EL (cell line): Measurements from ENCODE around the gene DOCK10.

Source experiments
- DNase-seq: peaks from one replicate; pipeline ENCODE4 v3.0.0-alpha.2; 2016

Gene DOCK10

GRCh38 chr2:224816816-224817215 lies 225.5 kb downstream of the DOCK10 start:
- DNase-seq = peak; percentile 86

DNA sequence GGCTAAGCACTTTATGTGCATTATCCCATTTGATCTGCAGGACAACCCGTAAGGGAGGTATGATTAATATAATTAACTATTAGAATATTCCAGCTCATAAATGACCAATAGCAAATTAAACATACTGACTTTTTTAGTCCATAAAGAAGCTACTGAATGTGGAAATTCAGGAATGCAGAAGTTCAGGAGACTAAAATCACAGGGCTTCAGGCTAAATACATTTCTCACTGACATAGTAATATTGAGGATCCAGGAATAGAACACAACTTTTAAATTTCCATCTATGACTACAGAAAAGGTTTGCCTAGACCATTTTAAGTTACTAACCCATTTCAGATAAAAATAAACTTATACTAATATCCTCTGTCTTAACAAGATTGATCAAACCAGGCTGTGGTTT lies 228.7 kb downstream of the DOCK10 start:
- DNase-seq = no peak

- DNase-seq = no peak
Measured at GRCh38 chr2:224807153-224807964, 234.9 kb downstream of the DOCK10 start.

DNA sequence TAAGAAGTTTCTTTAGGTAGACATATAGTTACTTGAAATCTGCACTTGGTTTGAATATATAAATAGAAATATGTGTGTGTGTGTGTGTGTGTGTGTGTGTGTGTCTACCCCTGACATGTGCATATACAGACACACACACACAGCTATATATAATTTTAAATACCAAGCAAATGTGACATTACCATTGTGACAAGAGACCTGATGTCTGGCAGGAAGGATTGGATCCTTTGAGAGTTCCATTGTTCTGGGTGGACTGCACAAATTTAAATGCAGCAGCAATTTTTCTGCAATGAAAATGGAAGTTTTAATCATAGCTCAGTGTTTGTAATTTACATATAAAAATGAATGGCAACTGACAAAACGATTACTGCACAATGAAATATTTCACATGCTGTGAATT lies 238.3 kb downstream of the DOCK10 start:
- DNase-seq = no peak

DNA sequence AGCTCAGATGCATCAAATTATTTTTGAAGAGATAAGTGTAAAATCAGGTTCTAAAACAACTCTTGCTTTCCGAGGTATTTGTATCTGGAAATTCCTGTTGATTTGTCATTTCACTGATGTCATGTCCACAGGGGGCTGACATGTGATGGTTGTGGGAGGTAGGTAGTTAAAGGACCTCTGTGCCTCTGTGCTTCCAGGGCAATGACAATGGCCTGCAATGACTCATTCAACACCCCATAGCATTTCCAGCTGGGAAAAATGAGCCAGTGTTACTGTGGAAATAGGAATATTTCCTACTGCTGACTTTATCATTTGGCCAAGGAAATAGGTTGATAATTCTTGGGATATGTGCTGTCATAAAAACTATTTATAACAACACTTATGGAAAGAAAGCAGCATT lies 239.9 kb downstream of the DOCK10 start:
- peak; percentile 62 for DNase-seq

- DNase-seq = no peak
Measured at GRCh38 chr2:224801360-224801759, 240.9 kb downstream of the DOCK10 start.

DNA sequence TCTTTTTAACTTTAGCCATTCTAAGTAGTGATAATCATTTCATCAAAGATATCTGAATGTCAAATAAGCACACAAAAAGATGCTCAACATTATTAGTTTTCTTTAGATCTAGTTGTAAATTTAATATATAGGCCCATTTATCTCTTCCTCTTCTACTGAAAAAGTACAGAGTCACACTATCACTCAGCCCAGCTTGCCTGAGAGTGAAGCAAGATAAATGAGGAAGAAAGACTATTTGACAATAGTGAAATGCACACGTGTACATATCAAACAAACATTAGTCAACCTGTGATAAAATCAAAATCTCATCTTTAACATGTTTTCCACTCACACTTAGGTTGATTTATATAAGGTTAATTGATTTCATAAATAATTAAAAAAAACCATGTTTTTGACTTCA lies 242.6 kb downstream of the DOCK10 start:
- no peak for DNase-seq

DNA sequence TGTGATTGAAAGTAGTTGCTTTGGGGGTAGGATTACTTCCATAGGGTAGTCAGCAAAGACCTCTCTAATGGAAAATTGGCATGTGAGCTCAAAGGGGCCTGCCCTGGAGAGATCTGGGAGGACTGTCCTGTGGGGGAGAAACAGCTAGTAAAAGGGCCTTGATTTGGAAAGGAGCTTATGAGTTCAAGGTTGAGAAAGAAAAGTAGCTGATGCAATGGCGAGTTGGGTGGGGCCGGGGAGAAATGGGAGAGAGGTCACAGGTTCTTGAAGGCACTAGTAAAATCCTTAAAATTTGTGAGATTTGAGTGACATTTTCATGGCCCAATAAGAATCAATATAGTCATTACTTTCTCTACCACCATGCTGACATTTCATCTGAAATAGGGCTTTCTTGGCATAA lies 244.1 kb downstream of the DOCK10 start:
- DNase-seq = no peak

GRCh38 chr2:224796695-224797305 lies 245.5 kb downstream of the DOCK10 start:
- DNase-seq = no peak

- DNase-seq = peak; percentile 16
Measured at GRCh38 chr2:224793946-224794345, 248.3 kb downstream of the DOCK10 start.

GRCh38 chr2:224786848-224787247 lies 255.4 kb downstream of the DOCK10 start:
- DNase-seq = no peak

- no peak for DNase-seq
Measured at GRCh38 chr2:224781400-224781799, 260.9 kb downstream of the DOCK10 start.

GRCh38 chr2:224780823-224781222 lies 261.4 kb downstream of the DOCK10 start:
- DNase-seq = no peak

DNA sequence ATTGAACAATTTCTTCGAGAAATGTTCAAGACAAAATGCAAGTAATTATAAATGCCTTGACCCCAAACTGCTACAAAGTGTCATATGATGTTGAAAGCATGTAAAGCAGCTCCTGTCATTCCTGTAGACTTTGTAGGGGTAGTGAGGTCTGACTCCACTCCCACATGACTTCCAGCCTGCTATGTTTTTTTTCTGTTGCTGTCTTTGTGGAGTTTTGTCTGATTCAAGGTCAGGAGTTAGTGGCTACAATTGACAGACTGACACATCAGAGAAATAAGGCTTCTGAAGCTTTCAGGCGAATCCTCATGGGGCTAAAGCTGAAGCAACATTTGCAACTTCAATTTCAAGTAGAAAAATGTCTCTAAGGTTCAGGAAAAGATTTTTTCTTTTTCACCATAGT lies 262.2 kb downstream of the DOCK10 start:
- no peak for DNase-seq

DNA sequence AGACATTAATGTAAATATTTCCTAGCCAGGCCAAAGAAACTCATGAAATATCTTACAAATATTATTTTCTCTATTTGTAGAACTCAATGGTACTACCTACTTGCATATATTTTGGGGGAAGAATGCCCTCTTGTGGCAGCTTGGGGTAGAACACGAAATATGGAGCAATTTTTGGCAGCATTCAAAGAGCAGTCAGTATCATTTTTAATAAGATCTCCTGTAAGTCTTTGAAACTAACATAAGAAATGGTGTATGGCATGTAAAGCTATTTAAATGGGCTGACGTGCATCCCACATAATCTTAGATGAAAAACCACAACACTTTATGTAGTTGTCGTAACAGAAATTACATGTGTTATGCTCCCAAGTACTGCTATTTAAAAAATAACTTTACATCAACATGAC lies 263.8 kb downstream of the DOCK10 start:
- DNase-seq = peak; percentile 66

GRCh38 chr2:224777559-224777930 lies 264.7 kb downstream of the DOCK10 start:
- no peak for DNase-seq

DNA sequence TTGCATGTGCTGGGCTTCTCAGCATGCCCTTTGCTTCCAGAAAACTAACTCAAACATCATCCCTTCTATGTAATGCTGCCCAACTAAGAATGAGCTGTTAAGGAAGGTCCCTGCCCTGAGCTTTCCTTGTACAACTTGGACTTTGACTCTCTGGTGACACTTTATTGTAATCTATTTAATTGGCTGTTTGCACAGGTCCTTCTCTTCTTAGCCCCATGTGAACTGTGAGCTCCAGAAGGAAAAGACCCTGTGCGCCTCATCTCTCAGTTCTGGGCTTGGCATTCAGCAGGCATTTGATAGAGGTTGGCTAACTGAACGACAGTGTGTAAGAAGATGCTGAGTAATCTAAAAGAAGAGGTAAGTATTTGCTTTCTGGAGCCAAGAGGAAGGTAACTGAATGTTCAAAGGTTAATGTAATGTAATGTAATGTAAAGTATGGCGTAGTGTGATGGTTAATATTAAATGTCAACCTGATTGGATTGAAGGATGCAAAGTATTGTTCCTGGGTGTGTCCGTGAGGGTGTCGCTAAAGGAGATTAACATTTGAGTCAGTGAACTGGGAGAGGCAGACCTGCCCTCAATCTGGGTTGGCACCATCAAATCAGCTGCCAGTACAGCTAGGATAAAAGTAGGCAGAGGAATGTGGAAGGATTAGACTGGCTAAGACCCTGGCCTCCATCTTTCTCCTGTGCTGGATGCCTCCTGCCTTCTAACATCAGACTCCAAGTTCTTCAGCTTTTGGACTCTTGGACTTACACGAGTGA lies 265.3 kb downstream of the DOCK10 start:
- DNase-seq = no peak

DNA sequence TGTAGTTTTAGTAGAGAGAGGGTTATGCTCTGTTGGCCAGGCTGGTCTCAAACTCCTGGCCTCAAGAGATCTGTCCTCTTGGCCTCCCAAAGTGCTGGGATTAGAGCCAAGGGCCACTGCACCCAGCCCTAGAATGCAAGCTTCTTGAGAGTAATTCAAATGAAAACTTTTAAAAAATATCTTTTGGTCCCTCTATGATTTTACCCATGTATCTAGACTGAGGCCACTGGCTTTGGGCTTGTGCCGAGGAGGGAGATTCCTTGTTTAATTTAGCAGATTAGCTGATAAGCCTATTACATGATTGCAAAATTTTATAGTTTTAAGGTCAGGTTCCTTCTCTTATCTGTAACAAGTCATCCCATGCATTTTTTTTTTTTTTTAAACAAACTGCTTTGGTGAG lies 266.6 kb downstream of the DOCK10 start:
- DNase-seq = no peak

- DNase-seq = no peak
Measured at GRCh38 chr2:224774735-224775134, 267.5 kb downstream of the DOCK10 start.

GRCh38 chr2:224772494-224772893 lies 269.8 kb downstream of the DOCK10 start:
- DNase-seq = no peak

- DNase-seq = no peak
Measured at GRCh38 chr2:224769489-224769888, 272.8 kb downstream of the DOCK10 start.

DNA sequence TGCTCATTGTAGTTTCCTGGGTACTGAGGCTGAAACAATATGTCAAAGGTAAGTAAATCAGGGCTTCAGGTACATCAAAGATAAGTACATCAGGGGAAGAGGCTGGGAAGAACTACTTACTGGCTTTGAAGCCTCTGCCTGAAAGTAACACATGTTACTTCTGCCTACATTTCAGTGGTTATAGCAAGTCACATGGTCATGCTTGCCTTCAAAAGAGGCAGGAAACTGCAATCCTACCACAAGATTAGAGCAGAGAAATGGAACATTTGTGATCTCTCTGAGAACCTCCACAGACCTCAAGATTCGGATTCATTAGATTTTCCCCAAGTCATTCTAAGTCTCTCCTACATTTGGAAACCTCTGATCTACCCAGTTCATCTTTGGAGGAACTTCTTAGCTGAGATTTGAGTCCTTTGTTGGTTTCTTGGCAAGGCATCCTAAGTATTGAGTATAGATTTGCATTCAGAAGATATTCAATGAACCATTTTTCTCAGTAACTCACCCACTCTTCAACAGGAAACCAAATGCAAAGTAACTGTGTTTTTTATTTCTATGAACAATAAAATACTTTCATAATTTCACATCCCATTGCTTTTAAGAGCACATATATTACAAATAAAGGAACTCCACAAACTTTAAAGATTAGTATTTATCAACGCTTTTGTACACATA lies 277.6 kb downstream of the DOCK10 start:
- no peak for DNase-seq

DNA sequence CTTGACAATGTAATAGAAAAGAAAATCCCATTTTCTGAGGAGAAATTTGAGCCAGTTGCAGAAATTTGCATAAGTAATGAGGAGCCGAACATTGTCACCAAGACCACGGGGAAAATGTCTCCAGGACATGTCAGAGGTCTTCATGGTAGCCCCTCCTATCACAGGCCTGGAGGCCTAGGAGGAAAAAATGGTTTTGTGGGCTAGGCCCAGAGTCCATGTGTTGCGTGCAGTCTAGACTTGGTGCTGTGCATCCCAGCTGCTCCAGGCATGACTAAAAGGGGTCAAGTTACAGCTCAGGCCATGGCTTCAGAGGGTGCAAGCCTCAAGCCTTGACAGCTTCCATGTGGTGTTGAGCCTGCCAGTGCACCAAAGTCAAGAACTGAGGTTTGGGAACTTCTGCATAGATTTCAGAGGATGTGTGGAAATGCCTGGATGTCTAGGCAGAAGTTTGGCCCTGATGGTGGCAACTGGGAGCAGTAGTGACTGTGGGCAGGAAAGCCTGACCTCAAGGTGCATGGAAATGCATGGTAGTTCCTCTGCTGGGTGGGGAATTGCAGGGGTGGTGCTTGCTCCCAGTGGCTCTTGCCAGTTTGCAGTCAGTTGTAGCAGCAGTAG lies 284.2 kb downstream of the DOCK10 start:
- DNase-seq = no peak
